Ammon's horn (tissue), 1 donor: Measurements from ENCODE around the gene EFHC1.

Experiments used
- DNase-seq: peaks from one replicate; pipeline ENCODE4 v3.0.0-alpha.2; 2016; ENCODE audit warnings: low spot score

EFHC1 gene

DNA sequence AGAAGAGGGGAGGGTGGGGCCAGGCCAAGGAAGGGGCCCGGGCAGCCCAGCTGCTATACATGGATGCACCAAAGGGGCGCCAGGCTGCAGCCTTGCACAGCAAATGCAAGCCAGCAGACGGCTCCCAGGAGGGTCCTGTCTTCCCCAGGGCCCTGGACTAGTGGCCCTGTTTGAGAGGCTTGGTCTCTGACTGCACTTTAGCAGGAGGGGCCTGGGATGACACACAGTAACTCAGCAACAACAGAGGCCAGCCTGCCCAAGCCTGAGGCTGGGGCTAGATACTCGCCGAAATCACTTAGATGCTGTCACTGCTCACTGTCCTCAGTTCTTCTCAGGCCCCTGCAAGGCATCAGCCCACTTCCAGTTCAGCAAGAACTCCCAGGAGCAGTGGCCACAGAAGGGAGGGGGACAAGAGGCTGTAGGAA, 83.2 kb downstream of the EFHC1 start:
- DNase-seq, result no peak

DNA sequence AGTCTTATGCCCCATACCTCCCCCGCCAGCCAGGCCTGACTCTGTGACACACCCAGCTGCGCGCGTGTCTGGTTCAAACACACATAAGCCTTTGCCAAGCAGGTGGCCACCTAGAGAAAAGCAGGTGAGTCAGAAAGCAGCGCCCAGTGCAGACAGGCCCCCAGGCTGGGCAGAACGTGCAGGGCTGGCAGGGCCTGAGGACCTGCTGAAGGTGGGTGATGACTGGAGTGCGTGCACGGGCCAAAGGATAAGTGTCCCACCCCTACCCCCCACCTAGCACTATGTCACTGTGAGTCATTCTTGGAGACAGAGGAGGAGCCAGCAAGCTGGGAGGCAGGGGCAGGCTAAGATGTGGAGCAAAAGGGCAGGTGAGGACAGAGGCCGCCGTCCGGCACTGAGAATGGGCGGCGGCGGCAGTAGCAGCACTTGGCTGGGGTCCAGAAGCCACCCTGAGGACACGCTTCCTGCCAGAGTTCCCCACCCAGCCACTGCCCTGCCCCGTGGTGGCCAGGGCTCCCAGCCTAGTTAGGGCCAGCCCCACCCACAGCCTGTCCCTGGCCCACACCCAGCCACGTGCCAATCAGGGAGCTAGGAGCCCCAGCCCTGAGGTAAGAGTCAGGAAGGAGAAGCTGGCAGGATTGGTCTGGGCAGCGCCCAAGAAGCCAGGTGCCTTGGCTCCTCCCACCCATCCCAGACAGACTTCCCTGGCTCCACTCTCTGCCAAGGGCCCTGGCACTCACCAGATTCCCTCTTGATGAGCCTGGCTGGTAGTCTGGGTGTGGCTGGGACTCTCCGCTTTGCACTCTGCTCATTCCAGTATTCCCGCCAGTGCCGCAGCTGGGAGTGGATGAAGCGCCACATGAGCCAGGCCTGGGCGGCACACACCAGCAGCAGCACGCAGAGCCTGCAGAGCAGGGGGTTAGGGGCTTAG, 84.0 kb downstream of the EFHC1 start:
- peak; percentile 15 for DNase-seq

DNA sequence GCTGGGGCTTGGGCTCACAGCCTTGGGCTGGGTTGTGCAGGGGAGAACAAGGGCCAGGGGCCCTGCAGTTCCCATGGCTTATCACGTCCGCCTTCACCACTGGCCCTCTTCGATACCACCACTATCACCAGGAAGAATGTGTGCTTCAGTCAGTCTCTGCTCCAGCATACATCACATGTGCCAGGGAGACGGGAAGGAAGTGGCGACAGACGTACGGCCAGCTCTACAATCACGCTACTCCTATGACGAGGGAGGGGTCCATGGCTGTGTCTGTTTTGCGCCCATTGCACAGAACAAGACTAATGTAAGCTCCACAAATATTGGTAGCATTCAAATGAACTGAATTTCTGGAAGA, 84.6 kb downstream of the EFHC1 start:
- no peak for DNase-seq

DNA sequence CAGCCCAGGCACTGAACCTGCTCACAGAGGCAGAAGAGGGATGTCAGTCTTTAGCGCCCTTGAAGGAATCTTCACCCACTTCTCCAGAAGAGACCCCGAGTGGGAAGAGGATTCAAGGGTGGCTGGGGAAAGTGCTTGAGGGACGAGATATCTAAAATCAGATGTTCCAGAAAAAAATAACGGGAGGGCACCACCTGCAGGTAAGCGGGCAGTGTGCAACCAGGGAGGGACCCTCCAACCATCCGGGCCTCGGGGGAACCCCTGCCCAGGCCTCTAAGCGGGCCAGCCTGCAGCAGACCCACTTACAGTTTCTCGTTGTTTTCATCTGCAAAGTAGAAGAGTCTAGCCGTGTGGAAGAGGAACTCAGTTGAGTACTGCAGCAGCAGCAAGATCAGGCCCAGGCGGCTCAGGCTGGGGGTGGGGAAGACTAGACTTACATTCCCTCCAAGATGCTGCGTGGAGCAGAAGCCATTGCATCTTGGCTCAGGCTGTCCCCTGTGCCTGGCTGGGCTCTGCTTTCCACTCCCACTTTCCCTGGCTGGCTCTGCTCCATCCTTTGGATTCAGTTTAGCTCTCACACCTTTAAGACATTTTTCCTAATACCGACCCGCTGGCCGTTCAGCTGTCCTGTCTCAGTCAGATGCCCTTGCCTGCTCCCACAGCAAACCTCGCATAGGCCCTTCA, 85.7 kb downstream of the EFHC1 start:
- no peak for DNase-seq

DNA sequence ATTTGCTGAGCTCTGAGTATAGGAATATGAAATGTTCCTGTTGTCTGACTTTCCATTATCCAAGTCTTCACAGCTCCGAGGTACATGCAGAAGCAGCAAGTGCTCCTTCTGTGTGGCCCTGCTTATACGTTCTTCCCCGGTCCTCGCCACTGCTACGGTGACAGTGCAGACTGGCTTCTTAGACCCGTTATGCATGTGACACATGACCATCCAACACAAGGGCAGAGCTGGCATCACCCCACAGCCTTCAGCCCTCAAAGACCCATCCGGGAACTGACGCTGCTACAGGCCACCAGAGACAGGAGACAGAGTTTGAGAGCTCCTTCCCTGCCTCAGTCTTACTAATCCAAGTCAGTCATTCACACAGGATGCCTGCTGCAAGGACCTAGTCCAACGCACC, 86.3 kb downstream of the EFHC1 start:
- DNase-seq, result no peak

DNA sequence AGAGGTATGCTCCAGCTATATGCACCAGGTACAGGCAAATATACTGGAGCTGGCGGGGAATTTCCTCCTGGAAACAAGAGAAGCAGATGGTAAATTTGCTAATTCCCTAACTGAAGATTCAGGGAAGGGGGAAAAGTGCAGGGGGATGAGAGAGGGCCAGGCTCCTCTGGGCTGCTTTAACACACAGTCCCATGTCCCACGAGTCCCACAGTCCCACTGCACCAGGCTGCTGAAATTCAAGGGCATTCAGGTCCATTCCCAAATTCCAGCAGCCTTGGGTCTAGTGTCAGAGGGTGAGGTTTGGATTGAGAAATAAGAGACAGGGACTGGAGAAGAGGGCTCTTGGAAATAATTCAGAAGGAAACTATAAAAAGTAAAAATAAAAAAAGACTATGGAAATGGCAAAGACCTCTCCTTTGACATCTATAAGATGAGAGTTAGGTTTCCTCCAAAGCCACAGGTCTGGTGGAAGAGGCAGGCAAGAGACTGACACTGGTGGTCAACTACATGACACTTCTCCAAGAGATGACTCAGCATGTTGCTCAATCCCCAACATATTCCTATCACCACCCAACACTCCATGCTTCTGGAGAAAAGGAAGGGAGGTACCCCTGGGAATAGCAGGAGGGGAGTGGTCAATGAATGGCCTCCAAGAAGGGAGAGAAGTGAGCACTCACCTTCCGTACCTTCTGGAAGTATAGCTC, 87.6 kb downstream of the EFHC1 start:
- no peak for DNase-seq

DNA sequence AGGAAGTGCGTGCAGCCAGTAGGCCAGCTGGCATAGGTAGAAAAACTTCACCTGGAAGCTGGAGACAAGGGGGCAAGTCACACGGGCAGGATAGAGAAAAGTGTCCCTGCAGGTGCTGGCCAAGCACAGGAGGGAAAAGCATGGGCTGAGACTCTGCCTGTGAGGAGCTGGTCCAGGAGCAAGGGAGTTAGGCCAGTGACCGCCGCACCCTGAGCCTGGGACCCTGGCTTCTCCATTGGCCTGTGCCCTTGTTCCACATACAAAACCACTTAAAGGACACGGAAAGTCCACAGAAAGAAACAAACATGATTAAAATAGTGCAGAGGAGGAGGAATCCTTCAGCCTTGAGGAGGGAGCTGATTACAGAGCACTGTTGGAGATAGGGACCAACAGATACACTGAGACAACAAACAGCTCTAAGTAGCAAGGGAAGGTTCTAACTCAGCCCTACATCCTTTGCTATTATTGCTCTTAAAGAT, 88.2 kb downstream of the EFHC1 start:
- no peak for DNase-seq

DNA sequence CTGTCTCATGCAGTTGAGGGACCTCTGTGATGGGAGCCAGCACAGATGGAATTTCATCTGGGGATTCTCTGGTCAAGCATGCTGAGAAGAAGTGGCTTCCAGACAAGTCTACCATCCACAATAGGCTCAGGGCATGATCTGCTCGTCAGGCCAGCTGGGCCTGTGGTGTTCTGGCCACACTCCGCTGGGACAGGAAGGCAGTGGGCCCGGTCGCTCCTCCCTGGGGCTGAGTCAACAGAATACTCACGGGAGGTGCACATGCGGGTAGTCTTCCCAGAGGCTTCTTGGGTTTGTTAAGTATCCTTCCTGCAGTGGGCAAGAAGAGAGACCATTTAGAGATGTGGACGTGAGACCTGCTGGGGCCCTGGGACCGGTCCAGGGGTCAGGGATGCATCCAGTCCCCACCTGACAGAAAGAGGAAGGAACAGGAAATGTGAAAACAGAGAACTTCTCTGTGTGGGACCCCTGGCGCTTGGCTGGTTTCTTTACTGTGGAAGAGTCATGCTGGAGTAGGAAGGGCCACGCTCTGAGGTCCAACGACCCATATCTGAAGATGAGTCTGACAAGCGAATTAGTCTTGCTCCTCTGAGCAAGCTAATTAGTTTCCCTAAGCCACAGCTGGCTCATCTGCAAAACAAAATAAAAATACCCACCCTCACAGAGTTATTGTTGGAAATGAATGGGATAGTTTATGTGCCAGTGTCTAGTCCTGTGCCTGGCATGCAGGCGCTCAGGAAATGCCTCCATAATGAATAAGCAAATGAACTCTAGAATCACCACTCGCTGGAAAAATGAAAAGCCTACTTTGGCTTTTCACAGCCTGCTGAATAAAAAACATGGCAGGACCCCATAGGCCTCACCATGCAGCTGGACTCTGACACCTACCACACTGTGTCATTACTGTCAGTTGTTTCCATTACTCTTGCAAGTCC, 89.4 kb downstream of the EFHC1 start:
- no peak for DNase-seq

DNA sequence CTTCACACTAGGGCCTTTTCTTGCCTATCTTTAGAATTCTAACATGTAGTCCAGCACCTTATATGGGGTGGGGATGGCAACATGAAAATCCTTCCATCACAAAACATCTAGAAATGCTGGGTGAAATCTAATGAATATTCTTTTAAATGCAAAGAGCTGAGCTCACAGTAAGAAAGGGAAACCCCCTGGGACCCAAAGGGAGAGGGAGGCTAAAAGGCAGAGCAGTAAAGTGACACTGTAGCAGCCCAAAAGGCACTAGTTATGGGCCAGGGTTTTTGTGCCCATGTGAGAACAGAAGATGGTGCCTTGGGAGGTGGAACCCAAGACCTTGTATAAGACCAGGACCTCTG, 90.0 kb downstream of the EFHC1 start:
- no peak for DNase-seq

DNA sequence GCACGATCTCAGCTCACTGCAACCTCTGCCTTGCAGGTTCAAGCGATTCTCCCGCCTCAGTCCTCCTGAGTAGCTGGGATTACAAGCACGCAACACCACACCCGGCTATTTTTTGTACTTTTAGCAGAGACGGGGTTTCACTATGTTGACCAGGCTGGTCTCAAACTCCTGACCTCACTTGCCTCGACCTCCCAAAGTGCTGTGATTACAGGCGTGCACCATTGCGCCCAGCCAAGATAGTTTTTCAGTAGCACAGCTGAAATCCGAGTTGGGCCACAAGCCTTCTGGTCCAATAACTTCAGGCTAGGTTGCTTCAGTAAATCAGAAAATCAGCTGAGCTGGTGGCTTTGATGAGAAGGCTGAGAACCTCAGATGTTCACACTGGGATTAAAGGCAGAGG, 91.0 kb downstream of the EFHC1 start:
- no peak for DNase-seq

DNA sequence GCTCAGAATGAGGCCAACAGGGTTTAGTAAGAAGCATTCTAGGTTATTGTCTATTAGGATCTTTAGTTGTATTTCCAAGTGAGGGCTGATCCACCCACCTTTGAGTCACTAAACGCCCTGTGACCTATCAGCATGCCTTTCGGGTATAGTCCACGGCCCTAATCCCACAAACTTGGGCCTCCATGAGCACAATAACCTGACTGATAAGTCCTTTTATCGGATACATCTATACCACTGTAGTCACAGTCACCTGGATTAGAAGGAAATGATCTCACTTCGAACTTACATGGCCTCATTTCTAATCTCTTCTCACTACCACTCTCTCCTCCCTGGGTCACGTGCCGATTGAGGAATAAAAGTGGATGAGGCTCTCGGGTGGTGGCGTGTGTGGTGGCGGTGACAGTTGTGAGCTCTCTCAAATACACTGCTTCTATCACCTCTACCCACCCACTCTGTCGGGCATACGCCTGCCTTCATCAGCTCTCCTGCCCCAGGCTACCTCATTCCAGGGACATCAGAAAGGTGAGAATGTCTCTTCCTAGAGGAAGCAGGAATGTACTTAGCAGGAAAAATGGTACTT, 91.5 kb downstream of the EFHC1 start:
- DNase-seq, result no peak

DNA sequence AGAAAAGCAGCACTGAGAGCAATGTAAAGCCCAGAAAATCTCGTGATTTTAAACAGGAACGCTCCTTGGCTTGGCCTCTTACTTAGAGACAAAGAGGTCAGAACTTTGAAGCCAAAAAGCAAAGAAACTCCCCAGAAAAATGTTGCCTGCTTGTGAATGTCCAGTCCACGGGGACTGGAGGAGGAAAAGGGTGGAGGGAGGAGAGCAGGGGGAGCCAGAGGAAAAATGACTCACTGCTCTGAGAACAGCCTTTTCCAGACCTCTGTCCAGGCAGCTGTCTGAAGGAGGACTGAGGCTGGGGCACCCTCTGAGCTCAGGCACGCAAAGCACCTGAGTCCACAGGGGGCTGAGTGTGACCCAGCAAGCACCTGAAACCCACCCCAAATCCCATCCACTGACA, 92.1 kb downstream of the EFHC1 start:
- DNase-seq, result no peak

DNA sequence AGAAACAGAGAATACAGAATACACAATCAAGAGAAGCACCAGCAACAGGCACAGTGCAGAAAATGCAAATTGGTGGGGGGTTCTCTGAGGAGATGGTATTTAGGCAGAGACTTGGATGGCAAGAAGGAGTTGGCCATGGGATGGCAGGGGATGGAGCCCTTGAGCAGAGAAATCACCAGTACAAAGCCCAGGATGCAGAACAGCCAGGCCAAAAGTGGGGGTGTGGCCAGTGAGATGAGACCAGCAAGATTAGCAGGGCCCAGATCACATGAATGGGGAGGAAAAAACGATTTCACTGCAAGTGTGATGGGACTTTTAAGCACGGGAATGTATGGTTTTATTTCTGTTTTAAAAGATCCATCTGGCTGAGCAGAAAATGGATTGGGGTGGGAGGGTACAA, 93.3 kb downstream of the EFHC1 start:
- DNase-seq, result no peak

DNA sequence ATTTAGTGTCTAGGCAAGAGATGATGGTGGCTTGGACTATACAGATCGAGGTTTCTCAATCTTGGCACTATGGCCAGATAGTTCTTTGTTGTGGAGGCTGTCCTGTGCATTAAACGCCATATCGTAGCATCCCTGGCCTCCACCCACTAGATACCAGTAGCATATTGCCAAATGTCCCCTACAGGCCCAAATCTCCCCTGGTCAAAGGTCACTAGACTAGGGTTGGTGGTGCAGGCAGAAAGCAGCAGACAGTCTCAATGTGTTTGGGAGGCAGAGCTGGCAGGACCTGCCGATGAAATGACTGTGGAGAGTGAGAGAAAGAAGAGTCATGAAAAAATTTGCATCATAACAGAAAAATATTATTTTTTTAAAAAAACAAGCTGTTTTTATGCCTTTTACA, 93.8 kb downstream of the EFHC1 start:
- no peak for DNase-seq

DNA sequence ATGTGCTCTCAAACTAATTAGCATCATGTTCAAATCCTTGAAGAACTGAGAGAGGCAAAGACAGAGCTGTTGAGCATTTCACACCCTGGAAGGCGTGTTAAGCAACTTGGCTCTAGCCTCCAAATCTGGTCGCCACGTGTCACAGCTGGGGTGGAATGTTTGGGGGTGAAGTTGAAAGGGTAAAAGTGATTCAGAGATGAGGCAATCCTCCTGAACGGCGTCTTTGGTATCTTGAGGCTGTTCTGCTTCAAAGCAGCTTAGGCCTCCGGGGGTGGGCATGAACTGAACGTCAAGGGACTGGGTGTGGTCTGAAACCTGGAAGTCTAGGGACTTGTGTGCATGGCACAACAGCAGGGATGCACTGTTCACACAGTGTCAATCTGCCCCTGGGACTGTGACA, 94.4 kb downstream of the EFHC1 start:
- no peak for DNase-seq

DNA sequence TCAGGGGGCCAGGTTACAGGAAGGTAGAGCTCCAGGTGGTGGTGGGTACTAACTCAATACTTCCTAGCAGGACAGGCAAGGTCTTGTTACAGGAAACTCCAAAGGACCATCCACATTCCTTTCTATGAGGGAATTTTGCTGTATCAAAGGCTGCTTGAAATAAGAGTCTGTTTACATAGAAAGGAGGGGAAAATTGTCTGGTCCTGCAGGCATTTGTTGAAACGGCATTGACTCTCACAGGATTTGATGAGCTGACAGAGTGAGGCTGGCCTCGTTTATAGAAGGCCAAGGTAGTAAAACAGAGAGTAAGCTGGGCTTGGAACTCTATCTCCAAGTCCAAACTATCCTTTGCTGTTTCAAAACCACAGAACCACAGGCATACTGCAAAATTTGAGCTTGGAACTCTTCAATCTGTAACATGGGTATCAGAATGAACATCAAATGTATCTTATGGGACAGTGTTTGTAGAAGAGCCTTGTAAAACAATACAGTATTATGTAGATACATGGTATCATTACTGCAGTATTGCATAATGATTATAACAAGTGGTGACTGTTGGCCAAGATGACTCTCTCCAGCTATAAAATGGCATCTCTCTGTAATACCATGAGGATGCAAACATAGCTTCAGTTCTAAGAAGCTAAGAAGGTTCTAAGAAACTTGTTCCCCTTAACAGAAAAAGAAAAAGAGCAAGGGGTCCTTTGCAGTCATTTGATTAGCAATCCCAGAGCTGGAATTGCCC, 95.2 kb downstream of the EFHC1 start:
- DNase-seq, result no peak

DNA sequence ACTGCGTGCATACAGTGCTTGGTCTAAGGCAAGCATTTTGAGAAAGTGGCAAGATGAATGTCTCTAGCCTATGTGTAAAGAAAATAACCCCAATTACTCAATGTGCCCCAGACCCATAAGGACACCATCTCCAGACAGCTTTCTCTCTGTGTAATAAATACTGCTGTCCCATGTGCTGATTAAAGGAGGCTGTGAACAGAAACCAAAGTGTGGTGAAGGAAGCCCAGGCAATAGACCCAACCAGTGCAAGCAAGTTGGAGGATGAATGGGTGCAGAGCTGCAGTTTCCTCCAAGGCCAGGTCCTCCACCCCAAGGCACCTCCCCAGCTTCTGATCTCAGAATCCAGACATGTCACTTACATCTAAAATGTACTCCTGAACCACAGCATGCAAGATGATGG, 96.1 kb downstream of the EFHC1 start:
- no peak for DNase-seq

DNA sequence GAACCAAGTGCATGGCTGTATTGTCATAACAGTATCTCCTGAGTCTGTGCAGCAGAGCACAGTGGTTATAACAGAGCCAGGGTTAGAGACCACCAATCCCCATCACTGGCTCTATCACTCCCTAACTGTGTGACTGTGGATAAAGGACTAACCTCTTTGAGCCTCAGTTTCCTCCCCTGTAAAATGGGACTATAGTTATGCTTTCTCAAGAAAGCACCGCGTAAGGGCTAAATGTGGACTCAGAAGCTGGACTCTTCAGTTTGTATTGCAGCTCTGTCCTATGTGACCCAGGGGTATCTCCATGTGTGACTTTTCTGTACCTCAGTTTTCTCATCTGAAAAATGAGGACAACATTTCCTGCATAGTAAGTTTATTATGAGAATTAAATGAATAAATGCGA, 96.8 kb downstream of the EFHC1 start:
- DNase-seq, result no peak

DNA sequence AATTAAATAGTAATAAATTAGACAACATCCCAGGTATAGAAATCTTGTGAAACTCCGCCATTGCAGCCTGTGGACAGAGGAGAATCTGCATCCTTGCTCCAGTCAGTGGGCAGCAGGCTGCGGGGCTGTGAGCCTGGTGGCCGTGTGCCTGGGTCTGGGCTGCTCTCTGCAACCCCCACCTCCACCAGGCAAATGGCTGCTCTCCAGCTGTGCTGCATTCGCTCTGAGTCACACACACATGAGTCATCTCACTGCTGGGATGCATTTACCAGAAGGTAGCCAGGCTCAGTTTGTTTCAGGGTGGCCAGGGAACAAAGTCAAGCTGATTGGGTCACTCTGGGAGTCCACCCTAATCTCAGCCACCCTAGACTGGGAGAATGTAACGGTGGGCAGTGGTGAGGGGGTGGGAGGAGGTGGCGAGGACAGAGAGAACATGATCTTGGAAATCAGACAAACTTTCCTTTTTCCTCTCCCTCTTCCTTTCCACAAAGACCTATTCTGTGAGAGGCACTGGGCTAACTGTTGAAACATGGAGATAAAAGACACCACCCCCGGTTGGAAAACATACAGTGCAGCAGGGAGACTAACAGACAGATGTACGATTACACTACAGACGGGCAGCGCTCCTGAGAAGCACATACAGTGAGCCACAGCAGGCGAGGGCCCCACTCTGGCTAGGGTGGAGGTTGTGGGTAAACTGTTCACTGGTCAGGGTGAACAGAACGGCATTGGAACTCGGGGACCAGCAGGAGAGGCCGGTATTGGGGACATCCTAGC, 97.5 kb downstream of the EFHC1 start:
- peak; percentile 82 for DNase-seq
